OCI-LY3 (cell line): ENCODE measurements around the gene RNF40.
"Not testable (repeated sequence)": the region's sequence is repeated elsewhere in the genome, so short reads cannot be mapped to it uniquely, and the experiment has no call there.

Experiments
- H2AFZ ChIP-seq: fragments of 200-600, 300-600 bp; shearing (Covaris generic); 2 replicates; pipeline ENCODE4 v1.6.0; 2014; ENCODE audit warnings: antibody characterized with exemption, low read depth, low read length
- H3K27ac ChIP-seq: fragments of 200-600, 300-600 bp; sonication (generic); 2 replicates; pipeline ENCODE4 v1.5.1; 2014; ENCODE audit warnings: mild to moderate bottlenecking, low read length, moderate library complexity, mixed read lengths
- H3K27me3 ChIP-seq: fragments of 200-600, 300-600 bp; sonication (generic); 2 replicates; pipeline ENCODE4 v1.6.1; 2014; ENCODE audit warnings: low read depth, low read length, mixed read lengths
- H3K36me3 ChIP-seq: fragments of 200-600, 300-600 bp; sonication (generic); replicated peaks from 2 replicates; pipeline ENCODE3; 2014; ENCODE audit warnings: low read depth, low read length, mixed read lengths
- H3K4me1 ChIP-seq: fragments of 300-600, 200-600 bp; sonication (generic); 2 replicates; pipeline ENCODE4 v1.6.1; 2014; ENCODE audit warnings: low read length, mixed read lengths
- H3K4me2 ChIP-seq: fragments of 200-600, 300-600 bp; sonication (generic); 2 replicates; pipeline ENCODE4 v1.6.1; 2014; ENCODE audit warnings: low read length, mixed read lengths
- H3K4me3 ChIP-seq: fragments of 300-600, 200-600 bp; sonication (generic); 2 replicates; pipeline ENCODE4 v1.5.1; 2014; ENCODE audit warnings: antibody characterized with exemption, mild to moderate bottlenecking, low read length, moderate library complexity
- H3K79me2 ChIP-seq: fragments of 300-600, 200-600 bp; shearing (Covaris generic); 2 replicates; pipeline ENCODE4 v1.6.1; 2014; ENCODE audit warnings: mild to moderate bottlenecking, low read length, mixed read lengths
- H3K9ac ChIP-seq: fragments of 300-600, 200-600 bp; shearing (Covaris generic); 2 replicates; pipeline ENCODE4 v1.6.0; 2014; ENCODE audit warnings: mild to moderate bottlenecking, low read length, moderate library complexity
- H3K9me3 ChIP-seq: fragments of 200-600, 300-600 bp; shearing (Covaris generic); 2 replicates; pipeline ENCODE4 v1.6.1; 2014; ENCODE audit warnings: low read length, mixed read lengths; ENCODE audit not compliant: insufficient read depth
- H4K20me1 ChIP-seq: fragments of 200-600, 300-600 bp; sonication (generic); 2 replicates; pipeline ENCODE4 v1.6.1; 2016; ENCODE audit warnings: low read length, mixed read lengths; ENCODE audit not compliant: insufficient read depth
- CTCF ChIP-seq: fragments of 200-600, 300-600 bp; sonication (generic); IDR thresholded peaks from 2 replicates; pipeline ENCODE4 v1.5.1; 2014; ENCODE audit warnings: antibody characterized with exemption, low read length, low read depth
- EZH2phosphoT487 ChIP-seq: fragments of 200-600 bp; shearing (Covaris generic); IDR thresholded peaks from 2 replicates; pipeline ENCODE4 v1.6.1; 2018; ENCODE audit warnings: antibody characterized with exemption, mixed run types, low read depth

The RNF40 gene

GRCh38 chr16:30813821-30814189, 51.7 kb downstream of the RNF40 start:
- peaks cover 7% of the 10 kb centered on the region; the same call in 1 of the 2 replicates for H3K4me1 ChIP-seq
- H3K4me3 ChIP-seq = peak overlapping the region; percentile 75
- H3K27ac ChIP-seq = 0 out of 2 replicates have a peak overlapping the region, but pooled peaks have one; percentile 5
- H3K4me2 ChIP-seq = peak overlapping the region; percentile 69
- H3K36me3 ChIP-seq = no peaks in the 10 kb centered on the region
- H2AFZ ChIP-seq = peak overlapping the region; percentile 56
- H3K9ac ChIP-seq = peak overlapping the region; percentile 63
- TF ChIP-seq EZH2phosphoT487 (no peak), CTCF (no peak)
- no peaks in the 10 kb centered on the region for H4K20me1 ChIP-seq
- H3K79me2 ChIP-seq = no peaks in the 10 kb centered on the region
- no peaks in the 10 kb centered on the region for H3K27me3 ChIP-seq
- H3K9me3 ChIP-seq = no peaks in the 10 kb centered on the region

- Histone ChIP-seq H3K9ac (no peak overlapping the region), H3K79me2 (no peaks in the 10 kb centered on the region), H3K4me2 (no peak overlapping the region), H3K36me3 (no peaks in the 10 kb centered on the region), H4K20me1 (no peaks in the 10 kb centered on the region), H3K9me3 (no peaks in the 10 kb centered on the region), H3K4me3 (no peak overlapping the region), H3K4me1 (peaks cover 7% of the 10 kb centered on the region; the same call in 1 of the 2 replicates), H2AFZ (no peak overlapping the region), H3K27ac (no peak overlapping the region), H3K27me3 (no peaks in the 10 kb centered on the region)
- TF ChIP-seq CTCF (no peak), EZH2phosphoT487 (no peak)
Measured at GRCh38 chr16:30816769-30817168, 54.6 kb downstream of the RNF40 start.

GRCh38 chr16:30820952-30821421, 58.9 kb downstream of the RNF40 start:
- Histone ChIP-seq H3K36me3 (no peaks in the 10 kb centered on the region), H3K4me2 (no peak overlapping the region), H3K27ac (no peak overlapping the region), H3K27me3 (no peaks in the 10 kb centered on the region), H3K79me2 (no peaks in the 10 kb centered on the region), H3K4me1 (no peaks in the 10 kb centered on the region), H4K20me1 (no peaks in the 10 kb centered on the region), H3K9me3 (no peaks in the 10 kb centered on the region), H3K9ac (no peak overlapping the region), H2AFZ (no peak overlapping the region), H3K4me3 (no peak overlapping the region)
- TF ChIP-seq CTCF (no peak), EZH2phosphoT487 (no peak)

GRCh38 chr16:30821441-30821840, 59.3 kb downstream of the RNF40 start:
- not testable (repeated sequence) for H2AFZ ChIP-seq, H3K4me1 ChIP-seq

GRCh38 chr16:30821891-30822290, 59.8 kb downstream of the RNF40 start:
- no peak overlapping the region for H3K4me3 ChIP-seq
- no peak overlapping the region for H3K4me2 ChIP-seq
- H2AFZ ChIP-seq = no peak overlapping the region
- H3K4me1 ChIP-seq = no peaks in the 10 kb centered on the region
- H3K9ac ChIP-seq = no peak overlapping the region
- H3K36me3 ChIP-seq = no peaks in the 10 kb centered on the region
- TF ChIP-seq EZH2phosphoT487 = no peak
- no peak for TF ChIP-seq CTCF
- H3K27ac ChIP-seq = no peak overlapping the region
- no peaks in the 10 kb centered on the region for H4K20me1 ChIP-seq
- H3K9me3 ChIP-seq = no peaks in the 10 kb centered on the region
- no peaks in the 10 kb centered on the region for H3K27me3 ChIP-seq
- H3K79me2 ChIP-seq = no peaks in the 10 kb centered on the region

More at GRCh38 chr16:30821441-30821840, 59.3 kb downstream of the RNF40 start:
- not testable (repeated sequence) for H4K20me1 ChIP-seq, H3K27ac ChIP-seq, H3K4me2 ChIP-seq, H3K9me3 ChIP-seq, H3K27me3 ChIP-seq, H3K36me3 ChIP-seq, H3K79me2 ChIP-seq, H3K9ac ChIP-seq, H3K4me3 ChIP-seq
